Measurements from ENCODE around the gene EAF2. TPM values are rescaled to one million over a fixed set of nuclear protein-coding genes. Genes with fewer than 3 reads are reported as not detected.

The EAF2 gene
- total RNA-seq, 1 donor from 2014 or later, result 7.9 TPM

DNA sequence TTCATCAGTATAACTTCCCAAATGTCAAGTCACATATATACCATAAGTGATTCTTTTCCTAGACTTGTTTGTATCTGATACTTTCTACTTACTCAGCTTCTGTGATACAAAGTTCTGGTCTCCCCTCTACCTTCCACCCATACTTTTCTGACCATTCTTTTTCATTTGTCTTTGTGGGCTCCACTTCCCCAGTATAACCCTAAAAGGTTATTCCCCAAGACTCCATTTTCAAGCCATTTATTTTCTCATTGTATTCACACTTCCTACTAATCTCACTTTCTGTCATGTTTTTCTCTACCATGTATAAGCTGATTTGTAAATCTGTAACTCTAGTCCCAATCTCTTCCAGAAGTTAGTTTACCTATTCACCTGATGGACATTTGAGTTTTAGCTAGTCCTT lies 34.1 kb upstream of the EAF2 start:
- TF ChIP-seq, protein P1, sequence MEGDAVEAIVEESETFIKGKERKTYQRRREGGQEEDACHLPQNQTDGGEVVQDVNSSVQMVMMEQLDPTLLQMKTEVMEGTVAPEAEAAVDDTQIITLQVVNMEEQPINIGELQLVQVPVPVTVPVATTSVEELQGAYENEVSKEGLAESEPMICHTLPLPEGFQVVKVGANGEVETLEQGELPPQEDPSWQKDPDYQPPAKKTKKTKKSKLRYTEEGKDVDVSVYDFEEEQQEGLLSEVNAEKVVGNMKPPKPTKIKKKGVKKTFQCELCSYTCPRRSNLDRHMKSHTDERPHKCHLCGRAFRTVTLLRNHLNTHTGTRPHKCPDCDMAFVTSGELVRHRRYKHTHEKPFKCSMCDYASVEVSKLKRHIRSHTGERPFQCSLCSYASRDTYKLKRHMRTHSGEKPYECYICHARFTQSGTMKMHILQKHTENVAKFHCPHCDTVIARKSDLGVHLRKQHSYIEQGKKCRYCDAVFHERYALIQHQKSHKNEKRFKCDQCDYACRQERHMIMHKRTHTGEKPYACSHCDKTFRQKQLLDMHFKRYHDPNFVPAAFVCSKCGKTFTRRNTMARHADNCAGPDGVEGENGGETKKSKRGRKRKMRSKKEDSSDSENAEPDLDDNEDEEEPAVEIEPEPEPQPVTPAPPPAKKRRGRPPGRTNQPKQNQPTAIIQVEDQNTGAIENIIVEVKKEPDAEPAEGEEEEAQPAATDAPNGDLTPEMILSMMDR (IDR thresholded peaks at IDR 0.05; ENCODE audit: insufficient read depth, low read length, severe bottlenecking), result no peak
- Histone ChIP-seq H3K36me3 (ENCODE audit: control insufficient read depth, insufficient read depth, low read length) (no peaks in the 10 kb centered on the region), H3K4me3 (ENCODE audit: low read depth, low read length) (no peak overlapping the region), H3K27me3 (ENCODE audit: control insufficient read depth, insufficient read depth, low read length) (no peaks in the 10 kb centered on the region)
- DNase-seq (ENCODE audit: low read depth) (no peak), FAIRE-seq (no peak)

DNA sequence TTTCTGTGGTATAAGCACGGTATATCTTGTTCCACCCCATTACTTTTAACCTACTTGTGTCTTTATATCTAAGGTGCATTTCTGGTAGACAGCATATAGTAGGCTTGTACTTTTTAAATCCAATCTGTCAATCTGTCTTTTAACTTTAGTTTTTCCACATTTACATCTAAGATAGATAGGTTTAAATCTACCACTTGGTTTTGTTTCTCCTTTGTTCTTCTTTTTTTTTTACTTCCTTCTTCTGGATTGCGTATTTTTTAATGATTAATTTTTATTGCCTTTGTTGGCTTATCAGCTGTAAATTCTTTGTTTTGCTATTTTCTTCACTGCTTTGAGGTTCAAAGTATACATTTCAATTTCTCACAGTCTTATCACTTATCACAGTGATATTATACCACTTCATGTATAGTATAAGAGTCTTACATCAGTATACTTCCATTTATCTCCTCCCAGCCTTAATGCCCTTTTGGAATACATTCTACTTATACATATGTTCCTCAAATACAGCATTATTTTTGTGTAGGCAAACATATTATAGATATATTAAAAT lies 31.2 kb upstream of the EAF2 start:
- no peak for FAIRE-seq

DNA sequence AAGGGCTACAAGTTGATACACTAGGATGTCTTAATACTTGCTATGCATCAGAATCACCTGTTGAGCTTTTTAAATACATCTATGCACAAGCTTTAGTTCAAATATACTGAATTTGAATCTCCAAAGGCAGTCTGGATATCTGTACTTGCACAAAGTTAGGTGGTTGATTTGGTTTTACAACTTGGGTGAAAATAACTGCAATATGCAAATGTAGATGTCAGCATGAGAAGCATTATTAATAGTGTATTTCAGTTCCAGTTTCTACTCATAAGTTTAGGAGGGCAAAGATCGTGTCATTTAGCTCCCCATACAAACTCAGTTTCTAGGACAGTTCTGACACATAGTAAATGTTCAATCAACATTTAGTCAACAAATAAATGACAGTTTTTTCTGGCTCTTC lies 25.8 kb upstream of the EAF2 start:
- TF ChIP-seq, protein P1 (IDR thresholded peaks at IDR 0.05; ENCODE audit: insufficient read depth, low read length, severe bottlenecking), result no peak
- H3K36me3 ChIP-seq (ENCODE audit: control insufficient read depth, insufficient read depth, low read length), result peaks cover 2% of the 10 kb centered on the region
- no peaks in the 10 kb centered on the region for H3K27me3 ChIP-seq (ENCODE audit: control insufficient read depth, insufficient read depth, low read length)
- no peak overlapping the region for H3K4me3 ChIP-seq (ENCODE audit: low read depth, low read length)
- FAIRE-seq (no peak), DNase-seq (ENCODE audit: low read depth) (no peak)

More for the DNA sequence above, 31.2 kb upstream of the EAF2 start:
- Histone ChIP-seq H3K27me3 (ENCODE audit: control insufficient read depth, insufficient read depth, low read length) (no peaks in the 10 kb centered on the region), H3K4me3 (ENCODE audit: low read depth, low read length) (no peak overlapping the region), H3K36me3 (ENCODE audit: control insufficient read depth, insufficient read depth, low read length) (no peaks in the 10 kb centered on the region)
- DNase-seq (ENCODE audit: low read depth), result no peak
- TF ChIP-seq, protein P1 (IDR thresholded peaks at IDR 0.05; ENCODE audit: insufficient read depth, low read length, severe bottlenecking), result no peak

DNA sequence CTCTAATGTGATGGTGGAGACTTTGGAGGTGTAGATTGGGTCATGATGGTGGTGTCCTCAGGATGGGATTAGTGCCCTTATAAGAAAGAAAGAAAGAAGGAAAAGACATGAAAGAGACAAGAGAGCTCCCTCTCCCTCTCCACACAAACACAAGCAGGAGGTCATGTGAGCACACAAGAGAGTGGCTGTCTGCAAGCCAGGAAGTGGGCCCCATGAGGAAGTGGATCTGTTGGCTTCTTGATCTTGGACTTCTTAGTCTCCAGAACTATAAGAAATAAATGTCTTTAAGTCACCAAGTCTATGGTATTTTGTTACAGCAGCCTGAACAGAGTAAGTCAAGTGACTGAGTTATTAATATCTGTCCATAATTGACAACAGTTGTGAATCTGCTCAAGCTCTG lies 17.3 kb upstream of the EAF2 start:
- no peaks in the 10 kb centered on the region for H3K27me3 ChIP-seq (ENCODE audit: control insufficient read depth, insufficient read depth, low read length)
- peaks cover 5% of the 10 kb centered on the region for H3K36me3 ChIP-seq (ENCODE audit: control insufficient read depth, insufficient read depth, low read length)
- TF ChIP-seq, protein P1 (IDR thresholded peaks at IDR 0.05; ENCODE audit: insufficient read depth, low read length, severe bottlenecking), result no peak
- H3K4me3 ChIP-seq (ENCODE audit: low read depth, low read length), result no peak overlapping the region
- DNase-seq (ENCODE audit: low read depth) (no peak), FAIRE-seq (no peak)

DNA sequence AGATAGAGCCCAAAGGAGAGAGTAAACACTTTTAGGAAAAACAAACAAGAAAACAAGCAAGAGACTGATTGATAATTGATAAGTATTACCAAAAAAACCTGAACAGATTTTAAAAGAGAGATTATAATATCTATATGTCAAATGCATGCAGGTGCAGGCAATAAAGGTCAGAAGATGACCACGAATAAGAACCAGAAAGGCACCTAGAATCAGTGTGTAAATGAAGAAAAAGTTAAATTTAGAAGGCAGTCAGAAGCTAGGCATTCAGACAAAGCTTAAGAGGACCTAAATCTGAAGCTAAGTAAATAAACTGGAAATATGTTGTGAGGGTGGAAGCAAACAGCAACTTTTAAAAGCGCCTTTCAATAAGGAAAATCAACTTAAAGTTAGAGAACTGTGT lies 16.4 kb upstream of the EAF2 start:
- peaks cover 5% of the 10 kb centered on the region for H3K36me3 ChIP-seq (ENCODE audit: control insufficient read depth, insufficient read depth, low read length)
- no peak for DNase-seq (ENCODE audit: low read depth)
- no peak overlapping the region for H3K4me3 ChIP-seq (ENCODE audit: low read depth, low read length)
- no peak for FAIRE-seq
- no peaks in the 10 kb centered on the region for H3K27me3 ChIP-seq (ENCODE audit: control insufficient read depth, insufficient read depth, low read length)
- TF ChIP-seq, protein P1 (IDR thresholded peaks at IDR 0.05; ENCODE audit: insufficient read depth, low read length, severe bottlenecking), result no peak

DNA sequence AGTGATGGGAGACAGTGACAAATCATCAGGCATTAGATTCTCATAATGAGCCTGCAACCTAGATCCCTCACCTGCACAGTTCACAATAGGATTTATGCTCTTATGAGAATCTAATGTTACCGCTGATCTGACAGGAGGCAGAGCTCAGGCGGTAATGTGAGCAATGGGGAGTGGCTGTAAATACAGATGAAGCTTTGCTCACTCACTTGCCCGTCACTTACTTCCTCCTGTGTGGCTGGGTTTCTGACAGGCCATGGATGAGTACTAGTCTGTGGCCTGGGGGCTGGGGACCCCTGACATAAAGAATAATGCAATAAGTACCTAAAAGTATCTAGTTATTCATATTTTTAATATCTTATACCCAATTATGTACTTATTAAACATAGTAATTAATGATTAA lies 15.8 kb upstream of the EAF2 start:
- no peak overlapping the region for H3K4me3 ChIP-seq (ENCODE audit: low read depth, low read length)
- H3K36me3 ChIP-seq (ENCODE audit: control insufficient read depth, insufficient read depth, low read length), result peaks cover 5% of the 10 kb centered on the region
- TF ChIP-seq, protein P1 (IDR thresholded peaks at IDR 0.05; ENCODE audit: insufficient read depth, low read length, severe bottlenecking), result no peak
- H3K27me3 ChIP-seq (ENCODE audit: control insufficient read depth, insufficient read depth, low read length), result no peaks in the 10 kb centered on the region
- no peak for FAIRE-seq
- peak; percentile 33 for DNase-seq (ENCODE audit: low read depth)
